Fibroblast of peridontal ligament (primary cell): ENCODE data around the gene TOX2.

Source experiments
- DNase-seq: peaks from one replicate; pipeline ENCODE4 v3.0.0-alpha.2; 2010; ENCODE audit errors: extremely low read depth

TOX2 gene

GRCh38 chr20:43955750-43956191, 41.1 kb downstream of the TOX2 start:
- DNase-seq: no peak

GRCh38 chr20:43957392-43957791, 42.7 kb downstream of the TOX2 start:
- no peak for DNase-seq

DNA sequence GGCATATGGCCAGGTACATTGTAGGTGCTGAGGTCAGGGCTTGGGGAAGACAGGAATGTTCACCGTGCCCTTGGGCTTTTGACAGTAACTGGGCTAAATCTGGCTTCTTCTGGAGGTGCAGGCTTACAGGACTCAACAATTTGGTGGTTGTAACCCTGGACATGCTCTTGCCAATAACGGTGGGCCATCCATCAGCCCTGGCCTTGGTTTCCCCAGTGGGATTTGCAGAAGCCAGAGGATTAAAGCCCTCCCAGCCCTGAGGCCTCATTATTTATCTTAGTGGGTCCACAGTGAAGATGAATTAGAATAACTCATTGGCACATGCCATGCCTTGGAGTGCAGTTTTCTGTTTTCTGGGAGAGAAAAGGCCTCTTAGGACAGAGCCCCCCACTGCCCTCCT, 44.0 kb downstream of the TOX2 start:
- no peak for DNase-seq

GRCh38 chr20:43959079-43959919, 44.6 kb downstream of the TOX2 start:
- peak; percentile 75 for DNase-seq

- DNase-seq: no peak
These were observed 45.2 kb downstream of the TOX2 start for GRCh38 chr20:43959920-43960227.

GRCh38 chr20:43960231-43960630, 45.6 kb downstream of the TOX2 start:
- DNase-seq: no peak

DNA sequence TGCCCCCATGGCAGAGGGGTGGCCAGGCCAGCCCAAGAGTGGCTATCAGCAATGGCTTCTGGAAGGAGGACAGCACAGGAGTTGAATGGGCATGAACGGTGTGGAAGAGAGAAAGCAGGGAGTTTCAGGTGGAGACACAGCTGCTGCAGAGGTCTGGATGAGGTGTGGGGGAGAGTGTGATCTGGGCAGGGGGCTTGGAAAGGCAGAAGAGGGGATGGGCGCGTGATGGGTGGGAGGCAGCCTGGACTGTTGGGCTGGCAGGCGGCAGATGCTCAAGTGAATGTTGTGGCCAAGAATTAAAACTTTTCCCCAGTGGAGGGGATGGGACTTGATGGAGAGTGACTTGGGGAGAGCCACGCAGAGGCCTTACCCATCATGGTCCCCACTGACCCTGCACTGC, 46.5 kb downstream of the TOX2 start:
- no peak for DNase-seq

DNA sequence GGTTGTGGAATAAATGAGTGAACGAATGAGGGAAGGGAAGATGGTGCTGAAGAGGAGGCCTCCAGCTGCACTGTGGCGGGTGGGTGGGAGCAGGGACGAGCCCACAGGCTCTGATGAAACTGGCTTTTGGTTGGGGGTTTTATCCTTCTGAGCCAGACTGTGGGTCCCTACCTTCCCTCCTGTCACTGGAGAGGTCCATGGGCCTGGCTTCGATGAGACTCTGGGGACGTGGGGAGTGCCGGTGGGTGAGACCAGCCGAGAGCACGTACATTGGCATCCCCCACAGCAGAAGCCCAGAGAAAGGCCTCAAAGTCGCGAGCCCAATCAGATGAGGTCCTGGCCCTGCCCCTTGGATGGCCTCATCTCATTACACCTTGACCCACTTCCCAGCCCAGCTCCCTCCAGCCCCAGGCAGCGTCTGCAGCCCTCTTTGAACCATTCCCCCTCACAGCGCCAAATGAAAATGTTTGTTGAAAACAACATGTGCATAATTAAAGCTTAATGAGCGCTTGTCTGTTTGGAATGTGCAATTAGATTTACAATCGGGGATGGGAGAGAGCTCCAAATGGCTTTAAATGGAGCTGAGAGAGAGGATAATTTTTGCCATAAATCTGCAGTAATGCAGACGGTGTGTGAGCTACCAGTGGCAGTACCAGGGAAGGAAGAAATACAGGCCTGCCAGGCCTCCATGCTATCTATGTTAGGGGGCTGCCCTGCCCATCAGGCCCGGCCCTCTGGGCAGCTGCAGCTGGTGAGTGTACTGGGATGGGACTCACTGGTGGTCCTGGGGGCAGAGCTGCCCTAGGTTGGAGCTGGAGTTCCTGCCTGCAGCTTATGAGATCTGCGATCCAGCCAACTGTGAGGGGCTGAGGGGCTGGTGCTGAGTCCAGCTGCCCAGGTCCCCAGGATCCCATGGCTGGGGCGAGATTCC, 47.2 kb downstream of the TOX2 start:
- DNase-seq: no peak

DNA sequence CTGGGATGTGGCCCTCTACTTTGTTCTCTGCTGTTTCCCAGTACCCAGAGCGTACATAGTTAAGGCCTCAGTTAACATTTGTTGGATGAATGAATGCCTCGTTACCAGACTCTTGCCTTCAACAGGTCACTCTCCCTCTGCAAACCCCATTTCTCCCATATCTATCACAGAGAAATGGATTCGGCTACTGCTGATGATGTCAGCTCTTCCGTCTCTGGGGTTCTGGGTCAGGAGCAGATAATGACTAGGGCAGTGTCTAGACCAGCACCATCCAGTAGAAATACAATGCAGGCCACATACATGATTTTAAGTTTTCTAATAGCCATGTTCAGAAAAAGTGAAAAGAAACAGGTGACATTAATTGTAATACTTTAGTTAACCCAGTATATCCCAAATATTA, 47.9 kb downstream of the TOX2 start:
- no peak for DNase-seq

GRCh38 chr20:43963233-43963632, 48.6 kb downstream of the TOX2 start:
- no peak for DNase-seq

DNA sequence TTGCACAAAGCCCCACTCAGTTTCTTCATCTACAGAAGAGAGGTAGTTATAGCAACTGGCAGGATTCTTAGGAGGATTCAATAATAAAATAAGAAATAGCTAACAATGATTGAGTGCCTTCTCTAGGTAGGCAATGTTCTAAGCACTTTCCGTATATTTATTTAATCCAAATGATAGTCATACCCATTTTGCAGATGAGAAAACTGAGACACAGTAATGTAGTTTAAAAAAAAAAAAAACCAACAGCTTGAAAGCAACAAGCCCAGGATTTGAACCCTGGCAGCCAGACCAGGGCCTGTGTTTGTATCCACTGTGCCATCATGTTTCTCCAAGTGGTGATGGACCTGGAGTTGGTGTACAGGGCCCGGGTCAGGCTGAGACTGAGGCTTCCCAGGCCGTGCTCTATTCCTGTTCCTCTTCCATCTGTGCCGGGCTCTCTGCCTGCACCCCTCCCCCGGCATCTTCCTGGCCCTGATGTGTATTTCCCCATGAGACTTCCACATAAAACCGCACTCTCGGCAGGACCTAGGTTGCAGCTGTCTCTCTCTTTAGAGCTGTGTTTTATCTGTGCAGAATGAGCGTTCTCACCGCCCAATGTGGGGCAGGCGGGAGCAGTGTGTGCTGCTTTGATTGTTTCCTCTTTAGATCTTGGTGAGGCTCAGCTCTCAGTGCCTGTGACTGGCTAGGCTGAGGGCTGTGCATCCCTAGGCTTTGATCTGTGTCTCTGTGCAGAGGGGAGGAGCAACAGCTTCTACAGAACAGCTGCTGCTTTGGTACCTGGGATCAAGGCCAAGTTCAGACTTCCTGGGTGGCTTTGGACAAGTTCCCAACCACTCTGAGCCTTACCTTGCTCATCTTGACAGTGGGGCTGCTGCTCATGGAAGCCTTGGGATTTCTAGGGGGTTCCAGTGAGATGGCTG, 49.5 kb downstream of the TOX2 start:
- DNase-seq: peak; percentile 85

GRCh38 chr20:43968341-43969000, 53.8 kb downstream of the TOX2 start:
- DNase-seq: no peak

- DNase-seq: no peak
These were observed 54.4 kb downstream of the TOX2 start for GRCh38 chr20:43969028-43969447.

DNA sequence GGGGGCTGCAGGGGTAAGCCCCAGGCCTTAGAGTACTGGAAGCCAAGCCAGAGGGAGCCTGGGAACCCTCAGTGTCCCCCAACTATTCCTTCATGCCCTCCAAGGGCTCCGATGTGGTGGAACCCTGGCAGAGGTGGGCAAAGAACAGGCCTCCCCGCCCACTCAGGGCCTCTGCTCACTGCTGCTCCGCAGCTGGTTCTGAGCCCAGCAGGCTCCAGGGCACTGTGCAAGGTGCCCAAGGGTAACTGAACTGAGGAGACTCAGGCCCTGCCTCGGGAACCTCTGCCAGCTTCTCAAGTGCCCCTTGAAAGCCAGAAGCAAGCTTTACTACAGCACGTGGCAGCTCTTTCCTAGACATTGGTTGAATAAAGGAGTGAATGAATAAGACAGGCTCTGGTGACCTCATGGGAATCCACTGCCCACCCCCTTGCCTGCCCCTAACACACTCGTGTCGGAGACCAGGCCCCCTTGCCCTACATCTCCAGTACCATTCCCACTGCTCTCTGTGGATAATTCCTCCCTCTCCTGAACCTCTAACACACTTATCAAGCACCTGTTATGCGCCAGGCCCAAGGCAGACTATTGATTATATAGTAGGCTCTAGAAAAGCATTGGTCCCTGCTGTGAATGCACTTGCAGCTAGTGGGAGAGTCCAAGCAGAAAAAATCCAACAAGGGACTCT, 55.0 kb downstream of the TOX2 start:
- DNase-seq: no peak

GRCh38 chr20:43971267-43971666, 56.6 kb downstream of the TOX2 start:
- DNase-seq: no peak

DNA sequence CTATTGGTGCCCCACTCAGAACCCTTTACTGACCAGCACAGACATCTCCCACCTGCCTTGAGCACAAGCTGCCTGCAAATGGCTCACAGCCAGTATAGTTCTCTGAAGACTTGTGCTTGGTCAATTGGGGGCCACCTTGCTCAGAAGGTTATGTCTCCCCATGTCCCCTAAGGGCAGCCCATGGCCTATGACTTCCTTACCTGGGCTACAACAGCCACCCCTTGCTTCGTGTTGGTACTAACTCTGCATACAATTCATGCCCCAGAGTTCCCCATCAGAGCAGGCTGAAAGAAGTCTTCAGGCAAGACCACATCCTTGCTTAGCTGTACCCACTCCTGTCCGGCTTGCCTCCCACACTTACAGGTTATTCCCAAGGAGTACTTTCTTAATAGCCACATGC, 57.4 kb downstream of the TOX2 start:
- DNase-seq: no peak

DNA sequence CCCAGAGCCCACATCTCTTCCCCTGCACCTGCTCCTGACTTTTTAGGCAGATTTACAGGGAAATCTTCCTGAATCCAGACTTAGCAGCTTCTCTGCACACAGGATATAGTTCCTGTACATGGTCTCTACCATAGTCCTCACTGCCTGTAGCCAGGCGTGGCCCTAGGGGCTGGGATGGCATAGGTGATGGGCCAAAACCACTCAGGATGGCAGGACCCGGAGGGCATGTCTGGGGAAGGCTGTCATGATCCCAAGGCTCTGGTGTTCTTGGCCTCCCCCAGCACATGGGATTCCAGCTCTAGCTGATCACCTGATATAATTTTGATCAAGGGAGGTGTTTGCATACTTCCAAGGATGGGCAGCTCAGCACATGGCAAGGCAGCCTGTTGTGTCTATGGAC, 58.0 kb downstream of the TOX2 start:
- no peak for DNase-seq

- DNase-seq: no peak
These were observed 58.6 kb downstream of the TOX2 start for GRCh38 chr20:43973231-43973630.

DNA sequence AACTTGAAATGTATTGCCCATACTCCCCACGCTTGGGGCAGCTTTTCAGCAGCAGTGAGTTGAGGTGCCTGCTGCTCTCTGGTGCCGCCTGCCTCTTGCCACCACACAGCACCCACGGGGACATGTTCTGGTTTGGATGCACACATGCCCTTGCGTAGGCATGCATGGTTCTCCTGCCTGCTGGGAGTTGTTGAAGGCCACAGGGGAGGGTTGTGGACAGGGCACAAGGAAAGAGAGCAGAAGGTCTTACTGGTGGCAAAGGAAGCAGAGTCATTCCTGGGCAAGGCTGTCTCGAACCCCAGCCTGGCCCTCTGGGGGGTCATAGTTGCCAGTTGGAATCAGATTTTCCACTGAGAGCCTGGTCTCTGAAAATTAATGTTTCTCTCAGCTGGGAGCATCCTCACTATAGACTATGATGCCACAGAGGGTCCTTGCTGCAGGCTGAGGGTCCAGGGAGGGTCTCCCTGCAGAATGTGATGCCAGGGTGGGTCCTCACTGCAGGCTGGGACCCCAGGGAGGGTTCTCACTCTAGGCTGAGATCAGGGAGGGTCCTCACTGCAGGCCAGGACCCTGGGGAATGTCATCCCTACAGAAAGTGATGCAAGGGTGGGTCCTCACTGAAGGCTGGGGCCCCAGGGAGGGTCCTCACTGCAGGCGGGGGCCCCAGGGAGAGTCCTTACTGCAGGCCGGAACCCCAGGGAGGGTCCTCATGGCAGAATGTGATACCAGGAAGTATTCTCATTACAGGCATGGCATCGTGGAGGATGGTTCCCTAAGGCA, 59.2 kb downstream of the TOX2 start:
- DNase-seq: no peak

GRCh38 chr20:43974695-43975094, 60.0 kb downstream of the TOX2 start:
- DNase-seq: no peak
